Tibial artery (tissue), 4 donors: Measurements from ENCODE around the gene NPPB.

Experiments used
- DNase-seq, 2 donors: peaks; one replicate each; pipeline ENCODE4 v3.0.0-alpha.2; 2019
- H3K27ac ChIP-seq, 2 donors: fragments of 200-600 bp; sonication (generic) in 1 of 2; 1 replicate in 1 of 2; 2 replicates in 1 of 2; pipeline ENCODE4 v1.5.1; 2018 to 2019; ENCODE audit warnings: mild to moderate bottlenecking in 1 of 2
- H3K27me3 ChIP-seq, 2 donors: fragments of 200-600 bp; sonication (generic) in 1 of 2; one replicate each; pipeline versions ENCODE4 v1.5.1 to v1.6.0; 2016 to 2019
- H3K36me3 ChIP-seq, 3 donors: fragments of 200-600 bp; sonication (generic) in 2 of 3; one replicate each; pipeline ENCODE4 v1.5.1; 2016 to 2019; ENCODE audit warnings: mild to moderate bottlenecking in 2 of 3
- H3K4me1 ChIP-seq, 4 donors: fragments of 200-600 bp; sonication (generic) in 2 of 4; 1 replicate in 3 of 4; 2 replicates in 1 of 4; pipeline ENCODE4 v1.5.1; 2016 to 2019
- H3K4me3 ChIP-seq, 2 donors: fragments of 200-600 bp; sonication (generic) in 1 of 2; 1 replicate in 1 of 2; 2 replicates in 1 of 2; pipeline ENCODE4 v1.5.1; 2018 to 2019; ENCODE audit warnings: mild to moderate bottlenecking in 2 of 2
- H3K9me3 ChIP-seq, 3 donors: fragments of 200-600 bp; sonication (generic) in 1 of 3; one replicate each; pipeline ENCODE4 v1.5.1; 2016 to 2019
- intact Hi-C: fragments of 100-400 bp; cut with DNase I; formaldehyde crosslinking; loops from one replicate; pipeline ENCODE4 v1.15.0; 2023; ENCODE audit warnings: low total_unique reads
- TF ChIP-seq, protein P1 (sequence below), 2 experiments: fragments of 200-600 bp in 1 of 2; fragments of 450-650 bp in 1 of 2; IDR thresholded peaks; one replicate each; pipeline ENCODE4 v1.5.1; 2017 to 2019; ENCODE audit warnings: antibody characterized with exemption in 2 of 2, mild to moderate bottlenecking in 1 of 2, moderate library complexity in 1 of 2

The NPPB gene

DNA sequence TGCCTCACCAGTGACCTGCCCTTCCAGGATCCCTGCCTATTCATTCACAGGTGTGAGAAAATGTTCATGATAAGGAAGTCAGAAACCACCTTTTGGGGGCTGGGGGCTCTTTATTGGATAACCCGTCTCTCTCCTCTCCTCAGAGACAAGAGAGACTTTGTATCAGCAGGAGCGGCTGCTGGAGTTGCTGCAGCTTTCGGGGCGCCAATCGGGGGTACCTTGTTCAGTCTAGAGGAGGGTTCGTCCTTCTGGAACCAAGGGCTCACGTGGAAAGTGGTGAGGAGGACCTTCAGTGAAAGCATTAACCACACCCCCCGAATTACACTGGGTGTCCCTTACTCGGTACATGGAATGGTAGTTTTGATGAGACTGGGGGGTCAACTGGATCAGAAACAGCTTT is 31.8 kb downstream of the NPPB start:
- TF ChIP-seq, protein P1, sequence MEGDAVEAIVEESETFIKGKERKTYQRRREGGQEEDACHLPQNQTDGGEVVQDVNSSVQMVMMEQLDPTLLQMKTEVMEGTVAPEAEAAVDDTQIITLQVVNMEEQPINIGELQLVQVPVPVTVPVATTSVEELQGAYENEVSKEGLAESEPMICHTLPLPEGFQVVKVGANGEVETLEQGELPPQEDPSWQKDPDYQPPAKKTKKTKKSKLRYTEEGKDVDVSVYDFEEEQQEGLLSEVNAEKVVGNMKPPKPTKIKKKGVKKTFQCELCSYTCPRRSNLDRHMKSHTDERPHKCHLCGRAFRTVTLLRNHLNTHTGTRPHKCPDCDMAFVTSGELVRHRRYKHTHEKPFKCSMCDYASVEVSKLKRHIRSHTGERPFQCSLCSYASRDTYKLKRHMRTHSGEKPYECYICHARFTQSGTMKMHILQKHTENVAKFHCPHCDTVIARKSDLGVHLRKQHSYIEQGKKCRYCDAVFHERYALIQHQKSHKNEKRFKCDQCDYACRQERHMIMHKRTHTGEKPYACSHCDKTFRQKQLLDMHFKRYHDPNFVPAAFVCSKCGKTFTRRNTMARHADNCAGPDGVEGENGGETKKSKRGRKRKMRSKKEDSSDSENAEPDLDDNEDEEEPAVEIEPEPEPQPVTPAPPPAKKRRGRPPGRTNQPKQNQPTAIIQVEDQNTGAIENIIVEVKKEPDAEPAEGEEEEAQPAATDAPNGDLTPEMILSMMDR (IDR thresholded peaks at IDR 0.05) = no peak
- Histone ChIP-seq H3K27me3 (no peaks in the 10 kb centered on the region), H3K27ac (no peak overlapping the region), H3K9me3 (no peaks in the 10 kb centered on the region), H3K4me3 (no peak overlapping the region), H3K36me3 (peaks cover 88 to 100% (median 93%) of the 10 kb centered on the region in 3 donors), H3K4me1 (no peaks in the 10 kb centered on the region)
- DNase-seq = no peak
- intact Hi-C loops = no loop called here

DNA sequence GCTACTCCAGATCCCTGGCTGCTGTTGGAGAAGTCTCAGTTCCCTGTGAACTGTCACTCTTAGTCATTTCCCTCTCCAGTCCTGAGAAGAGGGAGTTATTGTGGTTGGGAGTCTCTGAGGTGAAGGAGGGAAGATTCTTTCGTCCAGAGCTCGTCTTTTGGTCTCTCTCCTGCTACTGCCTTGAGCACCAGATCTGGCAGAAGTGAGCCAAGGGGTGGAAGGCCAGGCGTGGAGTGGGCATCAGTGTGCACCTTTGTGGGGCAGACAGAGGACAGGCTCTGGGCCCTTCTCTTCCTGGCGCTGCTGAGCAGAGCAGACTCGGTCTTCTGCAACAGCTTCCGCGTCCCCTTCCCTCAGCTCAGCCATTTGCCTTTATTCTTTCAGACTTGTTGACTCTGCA is 33.6 kb downstream of the NPPB start:
- DNase-seq = no peak
- Histone ChIP-seq H3K9me3 (no peaks in the 10 kb centered on the region), H3K4me3 (no peak overlapping the region), H3K27me3 (no peaks in the 10 kb centered on the region), H3K4me1 (no peaks in the 10 kb centered on the region), H3K36me3 (peaks cover 85 to 100% (median 92%) of the 10 kb centered on the region in 3 donors), H3K27ac (no peak overlapping the region)
- intact Hi-C loops = no loop called here
- TF ChIP-seq, protein P1 (IDR thresholded peaks at IDR 0.05) = no peak

DNA sequence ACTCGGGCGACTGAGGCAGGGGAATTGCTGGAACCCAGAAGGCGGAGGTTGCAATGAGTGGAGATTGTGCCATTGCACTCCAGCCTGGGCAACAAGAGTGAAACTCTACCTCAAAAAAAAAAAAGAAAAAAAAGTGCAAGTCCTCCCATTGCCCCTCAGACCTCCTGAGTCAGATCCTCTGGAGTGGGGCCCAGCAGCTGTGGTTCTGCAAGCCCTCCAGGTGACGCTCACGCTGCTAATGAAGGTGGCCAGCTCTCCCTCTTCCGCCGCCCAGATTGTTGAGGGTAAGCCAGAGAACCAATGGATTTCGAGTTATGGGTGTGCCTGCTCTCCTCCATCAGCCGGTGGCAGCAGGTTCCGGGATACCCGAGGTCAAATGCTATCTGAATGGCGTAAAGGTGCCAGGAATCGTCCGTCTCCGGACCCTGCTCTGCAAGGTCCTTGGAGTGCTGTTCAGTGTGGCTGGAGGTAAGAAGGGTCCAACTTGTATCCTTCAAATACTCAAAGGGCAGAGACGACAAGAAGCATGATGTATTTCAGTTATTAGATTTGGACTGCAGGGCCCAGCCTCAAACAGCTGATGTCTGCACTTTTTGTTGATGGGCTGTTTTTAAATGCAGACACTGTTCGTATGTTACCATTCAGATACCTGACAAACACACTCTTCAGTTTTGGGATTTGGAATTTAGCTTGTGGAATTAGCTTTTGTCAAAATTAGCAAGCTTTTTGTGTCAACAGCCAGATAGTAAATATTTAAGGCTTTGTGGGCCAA is 35.2 kb downstream of the NPPB start:
- H3K27ac ChIP-seq = no peak overlapping the region
- intact Hi-C loops = no loop called here
- H3K36me3 ChIP-seq = peaks cover 83 to 100% (median 91%) of the 10 kb centered on the region in 3 donors
- H3K4me3 ChIP-seq = no peak overlapping the region
- DNase-seq = peak in 1 of 2 donors; percentile 42
- no peaks in the 10 kb centered on the region for H3K4me1 ChIP-seq
- no peaks in the 10 kb centered on the region for H3K27me3 ChIP-seq
- no peaks in the 10 kb centered on the region for H3K9me3 ChIP-seq
- TF ChIP-seq, protein P1 (IDR thresholded peaks at IDR 0.05) = no peak

DNA sequence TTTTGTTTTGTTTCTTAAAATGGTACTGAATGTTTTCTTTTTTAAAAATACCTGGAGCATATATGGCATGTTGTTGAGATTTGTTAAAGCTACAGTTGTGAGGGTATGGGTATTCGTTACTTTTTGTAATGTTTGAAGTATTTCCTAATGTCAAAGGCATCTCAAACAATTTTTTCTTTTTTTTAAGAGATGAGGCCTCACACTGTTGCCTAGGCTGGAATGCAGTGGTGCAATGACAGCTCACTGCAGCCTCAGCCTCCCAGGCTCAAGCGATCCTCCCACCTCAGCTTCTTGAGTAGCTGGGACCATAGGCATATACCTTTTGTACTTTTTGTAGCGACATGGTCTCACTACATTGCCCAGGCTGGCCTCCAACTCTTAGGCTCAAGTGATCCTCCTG is 36.7 kb downstream of the NPPB start:
- TF ChIP-seq, protein P1 (IDR thresholded peaks at IDR 0.05) = no peak
- H3K4me1 ChIP-seq = no peaks in the 10 kb centered on the region
- H3K36me3 ChIP-seq = peaks cover 79 to 96% (median 92%) of the 10 kb centered on the region in 3 donors
- H3K4me3 ChIP-seq = no peak overlapping the region
- no peaks in the 10 kb centered on the region for H3K27me3 ChIP-seq
- no peaks in the 10 kb centered on the region for H3K9me3 ChIP-seq
- DNase-seq = no peak
- no peak overlapping the region for H3K27ac ChIP-seq
- intact Hi-C loops = no loop called here

DNA sequence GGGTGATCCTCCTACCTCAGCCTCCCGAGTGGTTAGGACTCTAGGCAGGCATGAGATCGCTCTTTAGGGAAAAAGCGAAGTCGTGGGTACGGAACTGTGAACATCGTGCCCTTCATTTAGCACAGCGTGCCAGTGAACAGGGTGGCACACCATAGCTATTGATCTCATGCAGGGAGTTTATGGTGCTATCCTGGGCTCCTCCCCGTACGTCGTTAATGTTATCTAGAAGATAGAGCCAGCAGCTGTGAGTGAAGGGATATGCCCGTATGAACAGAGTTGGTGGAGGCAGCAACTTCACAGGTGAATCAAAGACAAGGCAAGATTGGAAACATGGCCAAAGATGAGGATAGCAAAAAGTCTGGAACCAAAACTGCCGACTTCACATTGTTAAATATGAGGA is 41.6 kb downstream of the NPPB start:
- Histone ChIP-seq H3K4me1 (no peaks in the 10 kb centered on the region), H3K27me3 (no peaks in the 10 kb centered on the region), H3K36me3 (peaks cover 59 to 82% (median 82%) of the 10 kb centered on the region in 3 donors), H3K4me3 (no peak overlapping the region), H3K9me3 (no peaks in the 10 kb centered on the region), H3K27ac (no peak overlapping the region)
- DNase-seq = peak in 1 of 2 donors; percentile 31
- TF ChIP-seq, protein P1 (IDR thresholded peaks at IDR 0.05) = no peak
- intact Hi-C loops = no loop called here
